Measurements from ENCODE around the gene SMDT1. TPM values are rescaled to one million over a fixed set of nuclear protein-coding genes. Genes with fewer than 3 reads are reported as not detected.

Gene SMDT1
- total RNA-seq, 5 donors from 2014 or later (not counting 1 experiment from before 2014, with no cell fraction given) = 101 to 176 (median 114) TPM

GRCh38 chr22:42080287-42080686, 787 bp downstream of the SMDT1 start:
- ATAC-seq (replicated peaks in 1 of 4) (no peak), DNase-seq (peak in 5 of 35 experiments; percentile 5 to 48 (median 18))
- CTCF ChIA-PET = interaction anchor here in 1 of 2 donors (0.5 to 1.9 kb wide), 5 partner anchors 10 to 364 kb away, joined by 3 to 16 read pairs (median 5); partner anchors contain the start of genes NAGA and NDUFA6
- WGBS (ENCODE audit: insufficient coverage) = 0% methylated on average over 2 of the region's 14 CpGs
- no peaks in the 10 kb centered on the region for H3K9me3 ChIP-seq
- H3K9me3 Mint-ChIP-seq = no peaks in the 10 kb centered on the region
- peaks cover 32 to 45% (median 44%) of the 10 kb centered on the region in 3 donors for H3K4me1 Mint-ChIP-seq
- no peaks in the 10 kb centered on the region for H3K27me3 Mint-ChIP-seq
- H3K4me3 Mint-ChIP-seq = peak overlapping the region; percentile 94 to 96 (median 95)
- POLR2A ChIA-PET = interaction anchor here (0.5 to 1.9 kb wide), 4 partner anchors 10 to 189 kb away, joined by 3 to 36 read pairs (median 4); partner anchors contain the start of gene NDUFA6 (in 1 of the 2)
- H3K4me3 ChIP-seq (ENCODE audit: control insufficient read depth in 1 of 2, extremely low read depth in 1 of 2, low read length in 1 of 2) = peak overlapping the region; percentile 80 to 82
- peaks cover 13 to 36% of the 10 kb centered on the region in 2 experiments for H3K4me1 ChIP-seq (ENCODE audit: control insufficient read depth in 1 of 2, extremely low read depth in 1 of 2, insufficient read depth in 2 of 2, low read length in 2 of 2)
- H3K27ac Mint-ChIP-seq = peak overlapping the region; percentile 93 to 98
- no peaks in the 10 kb centered on the region for H3K27me3 ChIP-seq (replicated peaks in 1 of 2; ENCODE audit: control insufficient read depth in 2 of 2, extremely low read depth in 1 of 2, insufficient read depth in 2 of 2, low read length in 1 of 2)
- peak overlapping the region; percentile 98 for H3K27ac ChIP-seq (ENCODE audit: low read length)
- H3K36me3 ChIP-seq (ENCODE audit: control insufficient read depth in 2 of 2, extremely low read depth in 1 of 2, insufficient read depth in 1 of 2, low read length in 1 of 2) = peaks cover 0 to 30% of the 10 kb centered on the region in 2 donors
- peaks cover 23% of the 10 kb centered on the region for H3K36me3 Mint-ChIP-seq

DNA sequence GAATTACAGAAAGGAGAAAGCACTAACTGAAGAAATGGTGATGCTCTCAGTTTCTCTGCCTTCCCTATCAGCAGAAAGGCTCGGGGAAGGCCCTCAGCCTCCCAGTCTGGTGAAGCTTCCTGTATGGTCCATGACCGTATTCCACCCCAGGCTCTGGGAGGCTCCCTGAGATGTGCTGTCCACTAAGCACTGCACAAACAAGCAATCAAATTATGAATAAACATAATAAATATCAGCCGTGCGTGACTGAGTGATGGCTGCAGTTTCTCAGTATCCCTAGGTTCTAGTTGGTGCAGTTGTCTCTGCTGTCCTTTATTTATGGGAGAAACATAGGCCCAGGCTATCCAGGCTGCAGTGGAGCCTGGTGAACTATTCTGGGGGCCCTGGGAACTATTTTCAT, 3.6 kb downstream of the SMDT1 start:
- Histone ChIP-seq H3K36me3 (ENCODE audit: control insufficient read depth in 2 of 2, extremely low read depth in 1 of 2, insufficient read depth in 1 of 2, low read length in 1 of 2) (peaks cover 0 to 50% of the 10 kb centered on the region in 2 donors), H3K9me3 (no peaks in the 10 kb centered on the region), H3K4me3 (ENCODE audit: control insufficient read depth in 1 of 2, extremely low read depth in 1 of 2, low read length in 1 of 2) (no peak overlapping the region), H3K27me3 (replicated peaks in 1 of 2; ENCODE audit: control insufficient read depth in 2 of 2, extremely low read depth in 1 of 2, insufficient read depth in 2 of 2, low read length in 1 of 2) (no peaks in the 10 kb centered on the region), H3K4me1 (ENCODE audit: control insufficient read depth in 1 of 2, extremely low read depth in 1 of 2, insufficient read depth in 2 of 2, low read length in 2 of 2) (peaks cover 13 to 30% of the 10 kb centered on the region in 2 experiments), H3K27ac (ENCODE audit: low read length) (no peak overlapping the region)
- H3K4me1 Mint-ChIP-seq = peaks cover 41 to 52% (median 52%) of the 10 kb centered on the region in 3 donors
- DNase-seq (no peak), ATAC-seq (replicated peaks in 1 of 4) (no peak)
- POLR2A ChIA-PET = no interaction called here
- CTCF ChIA-PET = interaction anchor here in 1 of 2 donors (0.6 kb wide), 1 partner anchor 224 kb away, joined by 6 read pairs; no protein-coding TSS in a partner anchor
- H3K36me3 Mint-ChIP-seq = peaks cover 35% of the 10 kb centered on the region
- WGBS (ENCODE audit: insufficient coverage) = 100% methylated on average over 1 of the region's 4 CpGs
- H3K27ac Mint-ChIP-seq = peak overlapping the region in 1 of 2 donors; percentile 25
- H3K27me3 Mint-ChIP-seq = no peaks in the 10 kb centered on the region
- no peaks in the 10 kb centered on the region for H3K9me3 Mint-ChIP-seq
- peak overlapping the region in 1 of 3 donors; percentile 16 for H3K4me3 Mint-ChIP-seq

GRCh38 chr22:42084874-42085273, 5.4 kb downstream of the SMDT1 start:
- H3K27me3 Mint-ChIP-seq = no peaks in the 10 kb centered on the region
- Histone ChIP-seq H3K4me3 (ENCODE audit: control insufficient read depth in 1 of 2, extremely low read depth in 1 of 2, low read length in 1 of 2) (no peak overlapping the region), H3K9me3 (no peaks in the 10 kb centered on the region), H3K36me3 (ENCODE audit: control insufficient read depth in 2 of 2, extremely low read depth in 1 of 2, insufficient read depth in 1 of 2, low read length in 1 of 2) (peaks cover 0 to 50% of the 10 kb centered on the region in 2 donors), H3K4me1 (ENCODE audit: control insufficient read depth in 1 of 2, extremely low read depth in 1 of 2, insufficient read depth in 2 of 2, low read length in 2 of 2) (peaks cover 9 to 30% of the 10 kb centered on the region in 2 experiments), H3K27me3 (replicated peaks in 1 of 2; ENCODE audit: control insufficient read depth in 2 of 2, extremely low read depth in 1 of 2, insufficient read depth in 2 of 2, low read length in 1 of 2) (no peaks in the 10 kb centered on the region), H3K27ac (ENCODE audit: low read length) (no peak overlapping the region)
- no peak overlapping the region for H3K4me3 Mint-ChIP-seq
- WGBS (ENCODE audit: insufficient coverage) = 98% methylated on average over 6 of the region's 8 CpGs
- H3K9me3 Mint-ChIP-seq = no peaks in the 10 kb centered on the region
- H3K4me1 Mint-ChIP-seq = peaks cover 47 to 57% (median 54%) of the 10 kb centered on the region in 3 donors
- no peak overlapping the region for H3K27ac Mint-ChIP-seq
- POLR2A ChIA-PET = interaction anchor here in 1 of 2 donors (0.6 kb wide), 1 partner anchor 1162 kb away, joined by 3 read pairs; no protein-coding TSS in a partner anchor
- DNase-seq = no peak
- ATAC-seq (replicated peaks in 1 of 4) = no peak
- H3K36me3 Mint-ChIP-seq = peaks cover 43% of the 10 kb centered on the region
- CTCF ChIA-PET = no interaction called here

- CTCF ChIA-PET = no interaction called here
- DNase-seq = no peak
- Histone ChIP-seq H3K27ac (ENCODE audit: low read length) (no peak overlapping the region), H3K4me3 (ENCODE audit: control insufficient read depth in 1 of 2, extremely low read depth in 1 of 2, low read length in 1 of 2) (no peak overlapping the region), H3K36me3 (ENCODE audit: control insufficient read depth in 2 of 2, extremely low read depth in 1 of 2, insufficient read depth in 1 of 2, low read length in 1 of 2) (peaks cover 0 to 50% of the 10 kb centered on the region in 2 donors), H3K27me3 (replicated peaks in 1 of 2; ENCODE audit: control insufficient read depth in 2 of 2, extremely low read depth in 1 of 2, insufficient read depth in 2 of 2, low read length in 1 of 2) (no peaks in the 10 kb centered on the region), H3K4me1 (ENCODE audit: control insufficient read depth in 1 of 2, extremely low read depth in 1 of 2, insufficient read depth in 2 of 2, low read length in 2 of 2) (peaks cover 2 to 28% of the 10 kb centered on the region in 2 experiments), H3K9me3 (no peaks in the 10 kb centered on the region)
- H3K9me3 Mint-ChIP-seq = no peaks in the 10 kb centered on the region
- 98% methylated on average over 6 of the region's 6 CpGs for WGBS (ENCODE audit: insufficient coverage)
- H3K27me3 Mint-ChIP-seq = no peaks in the 10 kb centered on the region
- H3K27ac Mint-ChIP-seq = no peak overlapping the region
- POLR2A ChIA-PET = no interaction called here
- H3K4me1 Mint-ChIP-seq = peaks cover 39 to 52% (median 51%) of the 10 kb centered on the region in 3 donors
- peaks cover 43% of the 10 kb centered on the region for H3K36me3 Mint-ChIP-seq
- no peak overlapping the region for H3K4me3 Mint-ChIP-seq
- ATAC-seq (replicated peaks in 1 of 4) = no peak
These were observed 6.6 kb downstream of the SMDT1 start for GRCh38 chr22:42086051-42086450.

DNA sequence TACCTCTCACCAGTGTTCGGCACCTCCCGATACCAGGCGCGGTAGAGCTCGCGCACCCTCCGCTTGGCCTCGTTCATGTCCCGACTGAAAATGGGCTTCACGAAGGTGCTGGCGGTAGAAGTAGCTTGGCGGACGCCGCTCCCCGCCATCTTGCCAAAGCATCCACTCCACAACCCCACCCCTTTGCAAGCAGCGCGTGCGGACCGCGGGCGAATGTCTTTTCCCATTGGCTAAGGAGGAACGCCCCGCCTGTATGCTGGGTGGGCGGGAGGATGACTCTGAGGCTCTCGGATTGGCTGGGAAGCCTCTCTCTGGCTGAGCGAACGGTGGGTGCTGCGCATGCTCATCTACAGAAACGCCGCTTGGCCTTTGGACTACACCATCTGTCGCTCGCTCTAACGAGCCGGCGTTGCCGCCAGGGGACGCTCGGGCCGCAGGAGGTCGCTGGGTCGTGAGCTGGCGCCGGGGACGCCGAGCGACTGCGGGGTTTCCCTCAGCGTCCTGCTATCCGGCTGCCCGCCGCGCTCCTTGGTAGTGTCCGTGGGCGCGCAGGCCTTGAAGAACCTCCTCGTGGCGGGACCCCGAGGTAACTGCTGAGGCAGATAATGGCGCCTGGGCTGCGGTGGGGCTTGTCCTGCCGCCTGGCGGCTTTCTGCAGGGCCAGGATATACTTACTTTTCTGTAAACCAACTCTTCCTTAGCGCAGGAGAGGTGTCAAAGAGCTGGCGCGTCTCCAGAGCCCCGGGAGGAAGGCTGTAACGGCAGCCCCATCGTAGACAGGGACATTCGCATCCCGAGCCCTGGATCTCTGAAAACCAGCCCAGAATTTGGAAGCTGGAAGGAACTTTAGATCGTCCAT, 11.3 kb downstream of the SMDT1 start, which contains the start of gene NDUFA6:
Gene NDUFA6 (minus strand): TSS at position 177 of the 859 bp plus-strand sequence. CDS start 28 bp downstream, at position 149.
- DNase-seq = peak; percentile 93 to 99 (median 98)
- H3K4me1 Mint-ChIP-seq = peaks cover 36 to 49% (median 39%) of the 10 kb centered on the region in 3 donors
- CTCF ChIA-PET = interaction anchor here (0.5 to 2.2 kb wide), 16 partner anchors 9 to 402 kb away, joined by 3 to 16 read pairs (median 4); partner anchors contain the start of genes NAGA (in 1 of the 2), SMDT1 (in 1 of the 2) and SNU13 (in 1 of the 2)

DNA sequence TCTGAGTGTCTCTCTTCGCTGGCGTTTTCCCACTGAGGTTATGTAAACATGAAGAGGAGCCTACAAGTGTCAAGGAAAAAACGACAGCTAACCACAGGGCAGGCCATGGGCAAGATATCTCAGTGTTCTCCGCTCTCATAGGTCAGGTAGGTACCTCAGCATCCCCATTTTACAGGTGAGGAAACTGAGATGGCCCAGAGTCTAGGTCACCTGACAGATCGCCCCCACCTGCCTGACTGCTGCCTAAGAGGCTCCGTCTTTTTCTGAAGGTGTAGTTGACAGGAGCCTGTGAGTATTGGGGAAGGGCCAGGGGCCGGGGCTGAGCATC, 11.9 kb downstream of the SMDT1 start:
- WGBS (ENCODE audit: insufficient coverage) = 11% methylated on average over 4 of the region's 7 CpGs
- Histone ChIP-seq H3K4me3 (ENCODE audit: control insufficient read depth in 1 of 2, extremely low read depth in 1 of 2, low read length in 1 of 2) (peak overlapping the region; percentile 70 to 90), H3K4me1 (ENCODE audit: control insufficient read depth in 1 of 2, extremely low read depth in 1 of 2, insufficient read depth in 2 of 2, low read length in 2 of 2) (peaks cover 10 to 28% of the 10 kb centered on the region in 2 experiments), H3K27ac (ENCODE audit: low read length) (peak overlapping the region; percentile 93), H3K27me3 (replicated peaks in 1 of 2; ENCODE audit: control insufficient read depth in 2 of 2, extremely low read depth in 1 of 2, insufficient read depth in 2 of 2, low read length in 1 of 2) (no peaks in the 10 kb centered on the region), H3K9me3 (no peaks in the 10 kb centered on the region), H3K36me3 (ENCODE audit: control insufficient read depth in 2 of 2, extremely low read depth in 1 of 2, insufficient read depth in 1 of 2, low read length in 1 of 2) (peaks cover 0 to 9% of the 10 kb centered on the region in 2 donors)
- ChIA-PET POLR2A (interaction anchor here (0.6 to 3.3 kb wide), 2 partner anchors 11 to 1619 kb away, joined by 3 to 36 read pairs; partner anchors contain the start of gene SMDT1 (in 1 of the 2)), CTCF (interaction anchor here (0.7 to 2.2 kb wide), 13 partner anchors 9 to 375 kb away, joined by 3 to 16 read pairs (median 4); partner anchors contain the start of genes NAGA (in 1 of the 2) and SMDT1 (in 1 of the 2))
- H3K27ac Mint-ChIP-seq = peak overlapping the region; percentile 98 to 99
- peaks cover 10% of the 10 kb centered on the region for H3K36me3 Mint-ChIP-seq
- DNase-seq = no peak
- ATAC-seq (replicated peaks in 1 of 4) = no peak
- H3K27me3 Mint-ChIP-seq = no peaks in the 10 kb centered on the region
- no peaks in the 10 kb centered on the region for H3K9me3 Mint-ChIP-seq
- peaks cover 32 to 46% (median 36%) of the 10 kb centered on the region in 3 donors for H3K4me1 Mint-ChIP-seq
- peak overlapping the region; percentile 97 to 99 (median 97) for H3K4me3 Mint-ChIP-seq

More for the DNA sequence above, 11.3 kb downstream of the SMDT1 start, which contains the start of gene NDUFA6:
- POLR2A ChIA-PET = interaction anchor here (0.6 to 3.3 kb wide), 3 partner anchors 11 to 817 kb away, joined by 3 to 36 read pairs (median 3); partner anchors contain the start of genes POLDIP3 (in 1 of the 2) and SMDT1 (in 1 of the 2)
- Histone ChIP-seq H3K27ac (ENCODE audit: low read length) (peak within 1 kb of the TSS; percentile 100), H3K36me3 (ENCODE audit: control insufficient read depth in 2 of 2, extremely low read depth in 1 of 2, insufficient read depth in 1 of 2, low read length in 1 of 2) (peaks cover 0 to 15% of the 10 kb centered on the region in 2 donors), H3K4me1 (ENCODE audit: control insufficient read depth in 1 of 2, extremely low read depth in 1 of 2, insufficient read depth in 2 of 2, low read length in 2 of 2) (peaks cover 10 to 28% of the 10 kb centered on the region in 2 experiments), H3K27me3 (replicated peaks in 1 of 2; ENCODE audit: control insufficient read depth in 2 of 2, extremely low read depth in 1 of 2, insufficient read depth in 2 of 2, low read length in 1 of 2) (no peaks in the 10 kb centered on the region), H3K4me3 (ENCODE audit: control insufficient read depth in 1 of 2, extremely low read depth in 1 of 2, low read length in 1 of 2) (peak within 1 kb of the TSS; percentile 70 to 90), H3K9me3 (no peaks in the 10 kb centered on the region)
- ATAC-seq (replicated peaks in 1 of 4) = peak; percentile 88 to 92 (median 88)
- H3K36me3 Mint-ChIP-seq = peaks cover 16% of the 10 kb centered on the region
- under 1% methylated on average over 66 of the region's 71 CpGs for WGBS (ENCODE audit: insufficient coverage)
- no peaks in the 10 kb centered on the region for H3K27me3 Mint-ChIP-seq
- H3K4me3 Mint-ChIP-seq = peak within 1 kb of the TSS; percentile 97 to 99 (median 97)
- no peaks in the 10 kb centered on the region for H3K9me3 Mint-ChIP-seq
- H3K27ac Mint-ChIP-seq = peak within 1 kb of the TSS; percentile 98 to 99
